ENCODE data around the gene GLG1.

DNA sequence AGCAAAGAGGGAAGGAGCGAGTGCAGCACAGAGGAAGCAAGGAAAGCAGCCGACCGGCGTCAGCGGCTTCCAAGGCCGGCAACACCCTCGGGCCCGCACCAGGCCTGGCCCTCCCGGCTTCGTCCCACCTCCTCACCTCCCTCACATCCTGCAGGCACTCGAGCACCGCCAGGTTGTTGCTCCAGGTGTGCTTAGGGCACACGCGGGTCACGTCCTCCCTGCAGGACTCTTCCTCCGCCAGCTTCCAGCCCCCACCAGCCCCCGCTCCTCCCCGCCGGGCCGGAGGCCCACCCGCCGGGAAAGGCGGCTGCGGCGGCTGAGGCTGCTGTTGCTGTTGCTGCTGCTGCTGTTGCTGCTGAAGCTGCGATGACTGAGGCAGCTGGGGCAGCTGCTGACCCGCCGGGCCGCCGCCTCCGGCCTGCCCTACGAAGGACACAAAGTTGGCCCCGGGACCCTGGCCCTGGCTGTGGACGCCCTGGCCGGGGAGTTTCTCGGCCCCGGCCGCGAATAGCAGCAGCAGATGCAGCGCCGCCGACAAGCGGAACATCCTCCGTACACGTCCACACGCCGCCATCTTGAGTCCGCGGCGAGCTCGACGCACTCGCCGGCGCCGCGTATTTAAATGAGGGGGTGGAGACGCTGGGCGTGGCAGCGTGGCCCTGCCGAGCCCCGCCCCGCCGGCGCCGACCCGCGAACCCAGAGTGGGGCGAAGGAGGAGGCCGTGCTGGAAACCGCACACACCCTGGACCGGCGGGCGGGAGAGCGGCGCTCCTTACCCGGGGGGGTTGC, at the start of gene GLG1:
- TF ChIP-seq CSDC2 (CRISPR knock-in tag; IDR thresholded peaks at IDR 0.05) (no peak), RARB (CRISPR knock-in tag; IDR thresholded peaks at IDR 0.05) (no peak), TOX (CRISPR knock-in tag; IDR thresholded peaks at IDR 0.05; ENCODE audit: borderline replicate concordance) (no peak), PATZ1 (CRISPR knock-in tag; IDR thresholded peaks at IDR 0.05; ENCODE audit: borderline replicate concordance) (no peak), OSR1 (CRISPR knock-in tag; IDR thresholded peaks at IDR 0.05) (no peak), TSHZ2 (CRISPR knock-in tag; IDR thresholded peaks at IDR 0.05) (no peak), GLIS3 (CRISPR knock-in tag; IDR thresholded peaks at IDR 0.05) (no peak), ZFP3 (CRISPR knock-in tag; IDR thresholded peaks at IDR 0.05) (no peak), TCF4 (CRISPR knock-in tag; IDR thresholded peaks at IDR 0.05; ENCODE audit: borderline replicate concordance) (no peak), ZNF70 (CRISPR knock-in tag; IDR thresholded peaks at IDR 0.05) (peak; percentile 15; the same call in 1 of the 2 replicates)

All from SK-N-SH treated with all-trans-retinoic acid at 6 μM for 48 hours (cell line).